Measurements from ENCODE around the gene FCHSD1. TPM values are rescaled to one million over a fixed set of nuclear protein-coding genes. Genes with fewer than 3 reads are reported as not detected.

Gene FCHSD1
- total and polyA plus RNA-seq, 10 of the 15 experiments (the other 5 are each of a cell fraction or from before 2014, with no cell fraction given): 0.97 to 22.8 (median 10.7) TPM

DNA sequence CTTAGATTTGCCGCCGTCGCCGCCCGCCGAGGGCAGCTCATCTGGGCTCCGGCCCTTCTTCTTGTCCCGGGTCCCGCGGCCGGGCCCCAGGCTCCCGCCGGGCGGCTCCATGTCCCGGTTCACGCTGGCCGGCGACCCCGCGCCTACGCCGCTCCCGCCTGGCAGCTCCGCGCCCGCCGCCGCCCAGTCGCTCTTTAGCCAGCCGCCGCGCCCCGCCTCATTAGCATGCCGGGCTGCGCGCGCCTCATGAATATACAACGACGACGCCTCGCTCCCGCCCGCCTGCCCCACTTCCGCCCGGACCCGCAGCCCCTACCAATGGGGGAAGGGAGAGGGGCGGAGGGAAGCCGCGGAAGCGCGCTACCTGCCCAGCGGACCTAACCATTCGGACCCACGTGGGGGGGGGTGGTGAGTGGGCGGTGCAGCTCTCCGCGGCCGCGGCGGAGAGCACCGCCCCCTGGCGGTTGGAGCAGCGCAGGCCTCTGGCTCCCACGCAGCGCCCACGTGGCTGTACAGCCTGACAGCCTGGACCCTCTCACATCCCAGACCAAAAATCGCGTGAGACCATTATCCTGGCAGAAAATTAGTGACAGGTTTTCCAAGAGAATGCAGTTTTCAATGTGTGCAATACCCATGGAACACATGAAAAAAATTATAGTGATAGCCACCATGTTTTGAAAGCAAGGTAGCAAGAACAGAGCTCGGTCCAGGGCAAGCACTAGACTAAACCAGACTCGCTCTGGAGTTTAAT, 32.2 kb downstream of the FCHSD1 start, which contains the start of gene DIAPH1 (continued):
- TF ChIP-seq, protein P1, sequence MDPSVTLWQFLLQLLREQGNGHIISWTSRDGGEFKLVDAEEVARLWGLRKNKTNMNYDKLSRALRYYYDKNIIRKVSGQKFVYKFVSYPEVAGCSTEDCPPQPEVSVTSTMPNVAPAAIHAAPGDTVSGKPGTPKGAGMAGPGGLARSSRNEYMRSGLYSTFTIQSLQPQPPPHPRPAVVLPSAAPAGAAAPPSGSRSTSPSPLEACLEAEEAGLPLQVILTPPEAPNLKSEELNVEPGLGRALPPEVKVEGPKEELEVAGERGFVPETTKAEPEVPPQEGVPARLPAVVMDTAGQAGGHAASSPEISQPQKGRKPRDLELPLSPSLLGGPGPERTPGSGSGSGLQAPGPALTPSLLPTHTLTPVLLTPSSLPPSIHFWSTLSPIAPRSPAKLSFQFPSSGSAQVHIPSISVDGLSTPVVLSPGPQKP (IDR thresholded peaks at IDR 0.05; ENCODE audit: low read depth, low read length): peak; percentile 91
- TF ChIP-seq YY1 (IDR thresholded peaks at IDR 0.05; ENCODE audit: low read depth, low read length): peak; percentile 89
- no peak for TF ChIP-seq RBBP5 (conservative IDR thresholded peaks at IDR 0.05)
- 0 out of 2 replicates have a peak, but pooled peaks have one; percentile 23 for TF ChIP-seq HDGF (IDR thresholded peaks at IDR 0.05)
- TF ChIP-seq, protein P2, sequence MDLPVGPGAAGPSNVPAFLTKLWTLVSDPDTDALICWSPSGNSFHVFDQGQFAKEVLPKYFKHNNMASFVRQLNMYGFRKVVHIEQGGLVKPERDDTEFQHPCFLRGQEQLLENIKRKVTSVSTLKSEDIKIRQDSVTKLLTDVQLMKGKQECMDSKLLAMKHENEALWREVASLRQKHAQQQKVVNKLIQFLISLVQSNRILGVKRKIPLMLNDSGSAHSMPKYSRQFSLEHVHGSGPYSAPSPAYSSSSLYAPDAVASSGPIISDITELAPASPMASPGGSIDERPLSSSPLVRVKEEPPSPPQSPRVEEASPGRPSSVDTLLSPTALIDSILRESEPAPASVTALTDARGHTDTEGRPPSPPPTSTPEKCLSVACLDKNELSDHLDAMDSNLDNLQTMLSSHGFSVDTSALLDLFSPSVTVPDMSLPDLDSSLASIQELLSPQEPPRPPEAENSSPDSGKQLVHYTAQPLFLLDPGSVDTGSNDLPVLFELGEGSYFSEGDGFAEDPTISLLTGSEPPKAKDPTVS (IDR thresholded peaks at IDR 0.05; ENCODE audit: low read depth, low read length): peak; percentile 39; the same call in 1 of the 2 replicates
- TF ChIP-seq, protein P3, sequence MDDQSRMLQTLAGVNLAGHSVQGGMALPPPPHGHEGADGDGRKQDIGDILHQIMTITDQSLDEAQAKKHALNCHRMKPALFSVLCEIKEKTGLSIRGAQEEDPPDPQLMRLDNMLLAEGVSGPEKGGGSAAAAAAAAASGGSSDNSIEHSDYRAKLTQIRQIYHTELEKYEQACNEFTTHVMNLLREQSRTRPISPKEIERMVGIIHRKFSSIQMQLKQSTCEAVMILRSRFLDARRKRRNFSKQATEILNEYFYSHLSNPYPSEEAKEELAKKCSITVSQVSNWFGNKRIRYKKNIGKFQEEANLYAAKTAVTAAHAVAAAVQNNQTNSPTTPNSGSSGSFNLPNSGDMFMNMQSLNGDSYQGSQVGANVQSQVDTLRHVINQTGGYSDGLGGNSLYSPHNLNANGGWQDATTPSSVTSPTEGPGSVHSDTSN (IDR thresholded peaks at IDR 0.05; ENCODE audit: insufficient replicate concordance, low read depth, low read length): peak; percentile 49
- TF ChIP-seq LARP7 (IDR thresholded peaks at IDR 0.05): peak; percentile 92
- peak; percentile 65; the same call in 1 of the 2 replicates for TF ChIP-seq BACH1 (IDR thresholded peaks at IDR 0.05; ENCODE audit: borderline replicate concordance)
- TF ChIP-seq KAT2A (conservative IDR thresholded peaks at IDR 0.05; ENCODE audit: control insufficient read depth, low read depth, low read length): no peak
- TF ChIP-seq TCF3 (IDR thresholded peaks at IDR 0.05; ENCODE audit: borderline replicate concordance, insufficient read depth, low read depth, low read length): 0 out of 2 replicates have a peak, but pooled peaks have one; percentile 23
- TF ChIP-seq, protein P4, sequence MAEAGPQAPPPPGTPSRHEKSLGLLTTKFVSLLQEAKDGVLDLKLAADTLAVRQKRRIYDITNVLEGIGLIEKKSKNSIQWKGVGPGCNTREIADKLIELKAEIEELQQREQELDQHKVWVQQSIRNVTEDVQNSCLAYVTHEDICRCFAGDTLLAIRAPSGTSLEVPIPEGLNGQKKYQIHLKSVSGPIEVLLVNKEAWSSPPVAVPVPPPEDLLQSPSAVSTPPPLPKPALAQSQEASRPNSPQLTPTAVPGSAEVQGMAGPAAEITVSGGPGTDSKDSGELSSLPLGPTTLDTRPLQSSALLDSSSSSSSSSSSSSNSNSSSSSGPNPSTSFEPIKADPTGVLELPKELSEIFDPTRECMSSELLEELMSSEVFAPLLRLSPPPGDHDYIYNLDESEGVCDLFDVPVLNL (IDR thresholded peaks at IDR 0.05; ENCODE audit: low read depth, low read length): peak; percentile 55; the same call in 1 of the 2 replicates
- TF ChIP-seq, protein P5, sequence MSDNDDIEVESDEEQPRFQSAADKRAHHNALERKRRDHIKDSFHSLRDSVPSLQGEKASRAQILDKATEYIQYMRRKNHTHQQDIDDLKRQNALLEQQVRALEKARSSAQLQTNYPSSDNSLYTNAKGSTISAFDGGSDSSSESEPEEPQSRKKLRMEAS (IDR thresholded peaks at IDR 0.05; ENCODE audit: low read depth, low read length): peak; percentile 98
- no peak for TF ChIP-seq ZNF217 (IDR thresholded peaks at IDR 0.05)
- no peak; the same call in 1 of the 2 replicates for TF ChIP-seq MTA3 (IDR thresholded peaks at IDR 0.05; ENCODE audit: borderline replicate concordance, low read length)
- TF ChIP-seq DPF2 (IDR thresholded peaks at IDR 0.05): peak; percentile 87
- peak; percentile 79 for TF ChIP-seq GABPA (IDR thresholded peaks at IDR 0.05; ENCODE audit: low read depth)
- TF ChIP-seq CBX5 (IDR thresholded peaks at IDR 0.05; ENCODE audit: low read depth): peak; percentile 87; the same call in 1 of the 2 replicates
- TF ChIP-seq NBN (IDR thresholded peaks at IDR 0.05): peak; percentile 96
- TF ChIP-seq, protein P6, sequence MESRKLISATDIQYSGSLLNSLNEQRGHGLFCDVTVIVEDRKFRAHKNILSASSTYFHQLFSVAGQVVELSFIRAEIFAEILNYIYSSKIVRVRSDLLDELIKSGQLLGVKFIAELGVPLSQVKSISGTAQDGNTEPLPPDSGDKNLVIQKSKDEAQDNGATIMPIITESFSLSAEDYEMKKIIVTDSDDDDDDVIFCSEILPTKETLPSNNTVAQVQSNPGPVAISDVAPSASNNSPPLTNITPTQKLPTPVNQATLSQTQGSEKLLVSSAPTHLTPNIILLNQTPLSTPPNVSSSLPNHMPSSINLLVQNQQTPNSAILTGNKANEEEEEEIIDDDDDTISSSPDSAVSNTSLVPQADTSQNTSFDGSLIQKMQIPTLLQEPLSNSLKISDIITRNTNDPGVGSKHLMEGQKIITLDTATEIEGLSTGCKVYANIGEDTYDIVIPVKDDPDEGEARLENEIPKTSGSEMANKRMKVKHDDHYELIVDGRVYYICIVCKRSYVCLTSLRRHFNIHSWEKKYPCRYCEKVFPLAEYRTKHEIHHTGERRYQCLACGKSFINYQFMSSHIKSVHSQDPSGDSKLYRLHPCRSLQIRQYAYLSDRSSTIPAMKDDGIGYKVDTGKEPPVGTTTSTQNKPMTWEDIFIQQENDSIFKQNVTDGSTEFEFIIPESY (IDR thresholded peaks at IDR 0.05): no peak; the same call in 1 of the 2 replicates
- peak; percentile 91 to 100 for TF ChIP-seq EGR1 (IDR thresholded peaks at IDR 0.05; ENCODE audit: borderline replicate concordance in 1 of 2, low read depth in 2 of 2, low read length in 2 of 2)
